GM23248 (cell line): ENCODE results near the gene BLVRA. TPM values are rescaled to one million over a fixed set of nuclear protein-coding genes. Genes with fewer than 3 reads are reported as not detected.
"Not testable (repeated sequence)": the region's sequence is repeated elsewhere in the genome, so short reads cannot be mapped to it uniquely, and the experiment has no call there.

Experiments used
- DNase-seq: peaks from one replicate; pipeline ENCODE4 v3.0.0-alpha.2; 2015
- H2AFZ ChIP-seq: fragments of 200-600 bp; sonication (generic); 2 replicates; pipeline ENCODE4 v1.6.1; 2016; ENCODE audit warnings: antibody characterized with exemption
- H3F3A ChIP-seq: fragments of 200-600 bp; sonication (generic); 2 replicates; pipeline ENCODE4 v1.6.1; 2016; ENCODE audit warnings: mild to moderate bottlenecking, antibody characterized with exemption, mixed run types; ENCODE audit not compliant: insufficient read depth
- H3K27ac ChIP-seq: fragments of 200-600 bp; sonication (generic); 2 replicates; pipeline ENCODE4 v1.5.1; 2016; ENCODE audit warnings: mild to moderate bottlenecking
- H3K27me3 ChIP-seq: fragments of 200-600 bp; sonication (generic); replicated peaks from 2 replicates; pipeline ENCODE4 v1.6.1; 2016; ENCODE audit warnings: mild to moderate bottlenecking; ENCODE audit not compliant: insufficient read depth
- H3K36me3 ChIP-seq: fragments of 200-600 bp; sonication (generic); 2 replicates; pipeline ENCODE4 v1.6.1; 2016; ENCODE audit warnings: low read depth, mild to moderate bottlenecking
- H3K4me1 ChIP-seq: fragments of 200-600 bp; sonication (generic); 2 replicates; pipeline ENCODE4 v1.6.1; 2016; ENCODE audit warnings: mild to moderate bottlenecking; ENCODE audit not compliant: insufficient read depth
- H3K4me2 ChIP-seq: fragments of 200-600 bp; sonication (generic); one replicate; pipeline ENCODE4 v1.6.1; 2016; ENCODE audit warnings: mild to moderate bottlenecking; ENCODE audit not compliant: unreplicated experiment
- H3K4me3 ChIP-seq: fragments of 200-600 bp; sonication (generic); 2 replicates; pipeline ENCODE4 v1.5.1; 2016; ENCODE audit warnings: mild to moderate bottlenecking
- H3K79me2 ChIP-seq: fragments of 200-600 bp; sonication (generic); 2 replicates; pipeline ENCODE4 v1.6.1; 2016; ENCODE audit warnings: mild to moderate bottlenecking; ENCODE audit not compliant: insufficient read depth
- H3K9ac ChIP-seq: fragments of 200-600 bp; sonication (generic); 2 replicates; pipeline ENCODE4 v1.6.1; 2016; ENCODE audit warnings: mild to moderate bottlenecking
- H3K9me2 ChIP-seq: fragments of 200-600 bp; sonication (generic); 2 replicates; pipeline ENCODE4 v1.6.1; 2016; ENCODE audit warnings: mixed run types, mild to moderate bottlenecking, moderate library complexity; ENCODE audit not compliant: insufficient read depth
- H3K9me3 ChIP-seq: fragments of 200-600 bp; sonication (generic); one replicate; pipeline ENCODE4 v1.6.1; 2017; ENCODE audit warnings: low read depth
- H4K20me1 ChIP-seq: fragments of 200-600 bp; sonication (generic); 2 replicates; pipeline ENCODE4 v1.6.0; 2016; ENCODE audit not compliant: insufficient read depth
- EZH2 ChIP-seq: fragments of 200-600 bp; sonication (generic); IDR thresholded peaks from 2 replicates; pipeline ENCODE4 v1.6.1; 2018; ENCODE audit warnings: antibody characterized with exemption, mild to moderate bottlenecking; ENCODE audit not compliant: insufficient read depth, poor library complexity, severe bottlenecking
- EZH2phosphoT487 ChIP-seq: fragments of 200-600 bp; sonication (generic); IDR thresholded peaks from 2 replicates; pipeline ENCODE4 v1.6.1; 2018; ENCODE audit warnings: antibody characterized with exemption, moderate library complexity, mild to moderate bottlenecking, low read depth; ENCODE audit not compliant: insufficient read depth
- WGBS, 2 experiments: methylation state at CpG; one replicate each; pipeline ENCODE4 v1.1.6; 2015 to 2017; ENCODE audit warnings: low lambda C conversion rate in 2 of 2, low coverage in 1 of 2; ENCODE audit errors: missing lambda C conversion rate in 2 of 2; 5-methylcytosine and 5-hydroxymethylcytosine counted together
- in situ Hi-C: fragments of 300-500 bp; cut with MboI; formaldehyde crosslinking; loops from 2 replicates; pipeline ENCODE4 v1.15.0; 2020
- polyA plus RNA-seq: library from polyadenylated mRNA; unstranded; fragments of >200 nt; fragmentation: Nextera tagmentation; extraction: Ambion mirVana; gene quantifications from 2 replicates; pipeline ENCODE4 v1.2.1, GENCODE V29; 2016
- total RNA-seq: library from RNA; depleted of rRNA; stranded (reverse); fragments of >200 nt; shearing (Covaris generic); gene quantifications from 2 replicates; pipeline ENCODE4 v1.2.3, GENCODE V29; 2014

BLVRA gene
- total and polyA plus RNA-seq, 2 experiments from 2014 or later, result 14.7 to 47.0 TPM

DNA sequence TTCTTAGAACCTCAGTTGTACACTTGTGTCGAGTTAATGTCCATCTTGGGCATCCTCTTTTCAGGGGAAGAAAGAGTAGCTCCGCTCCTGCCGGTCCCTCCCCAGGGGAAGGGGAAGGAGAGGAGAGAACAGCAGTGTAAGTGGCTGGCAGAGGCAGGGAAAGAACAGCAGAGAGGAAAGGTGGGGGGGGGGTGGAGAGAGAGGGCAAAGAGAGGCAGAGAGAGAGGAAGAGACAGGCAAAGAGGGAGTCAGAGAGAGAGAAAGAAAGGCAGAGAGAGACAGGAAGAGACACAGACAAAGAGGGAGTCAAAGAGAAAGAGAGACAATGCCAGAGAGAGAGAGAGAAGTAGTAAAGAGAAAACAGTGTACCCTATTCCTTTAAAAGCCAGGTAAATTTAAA, 56.9 kb downstream of the BLVRA start:
- Histone ChIP-seq H3K4me2 (no peak overlapping the region), H3K27ac (no peak overlapping the region), H3K9ac (no peak overlapping the region), H3F3A (no peaks in the 10 kb centered on the region), H3K27me3 (peaks cover 5% of the 10 kb centered on the region; the same call in 1 of the 2 replicates), H3K36me3 (no peaks in the 10 kb centered on the region), H3K9me3 (no peaks in the 10 kb centered on the region), H3K4me1 (no peaks in the 10 kb centered on the region), H3K9me2 (no peaks in the 10 kb centered on the region), H2AFZ (no peak overlapping the region), H3K4me3 (no peak overlapping the region), H4K20me1 (no peaks in the 10 kb centered on the region), H3K79me2 (no peaks in the 10 kb centered on the region)
- in situ Hi-C loops, result no loop called here
- DNase-seq, result no peak
- no peak for TF ChIP-seq EZH2
- TF ChIP-seq EZH2phosphoT487, result no peak
- 74 to 76% methylated on average over 3 of the region's 3 CpGs for WGBS, 2 experiments

DNA sequence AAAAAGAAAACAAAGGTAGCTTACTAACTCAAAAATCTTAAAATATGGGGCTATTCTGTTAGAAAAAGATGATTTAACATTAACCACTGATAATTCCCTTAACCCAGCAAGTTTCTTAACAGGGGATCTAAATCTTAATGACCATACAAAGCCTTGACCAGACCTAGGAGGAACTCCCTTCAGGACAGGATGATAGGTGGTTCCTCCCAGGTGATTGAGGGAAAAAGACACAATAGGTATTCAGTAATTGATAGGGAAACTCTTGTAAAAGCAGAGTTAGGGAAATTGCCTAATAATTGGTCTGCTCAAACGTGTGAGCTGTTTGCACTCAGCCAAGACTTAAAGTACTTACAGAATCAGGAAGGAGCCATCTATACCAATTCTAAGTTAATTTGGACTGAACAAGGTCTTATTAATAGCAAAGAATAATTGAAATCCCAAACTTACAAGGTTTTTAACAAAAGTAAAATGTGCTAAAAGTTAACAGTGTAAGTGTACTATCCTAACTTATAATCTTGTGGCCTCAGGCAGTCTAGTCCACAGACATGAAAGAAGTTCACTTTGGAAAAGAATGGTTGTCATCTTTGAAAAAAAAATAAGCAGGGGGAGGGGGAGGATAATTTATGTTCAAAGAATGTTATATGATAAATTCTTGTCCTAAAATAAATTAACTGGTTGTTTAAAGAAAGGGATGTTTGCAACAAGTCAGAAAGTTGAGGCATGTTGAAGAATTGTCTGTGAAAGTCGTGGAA, 57.7 kb downstream of the BLVRA start:
- DNase-seq, in situ Hi-C loops: not testable (repeated sequence)
- WGBS, 2 experiments, result 45 to 53% methylated on average over 2 of the region's 2 CpGs

DNA sequence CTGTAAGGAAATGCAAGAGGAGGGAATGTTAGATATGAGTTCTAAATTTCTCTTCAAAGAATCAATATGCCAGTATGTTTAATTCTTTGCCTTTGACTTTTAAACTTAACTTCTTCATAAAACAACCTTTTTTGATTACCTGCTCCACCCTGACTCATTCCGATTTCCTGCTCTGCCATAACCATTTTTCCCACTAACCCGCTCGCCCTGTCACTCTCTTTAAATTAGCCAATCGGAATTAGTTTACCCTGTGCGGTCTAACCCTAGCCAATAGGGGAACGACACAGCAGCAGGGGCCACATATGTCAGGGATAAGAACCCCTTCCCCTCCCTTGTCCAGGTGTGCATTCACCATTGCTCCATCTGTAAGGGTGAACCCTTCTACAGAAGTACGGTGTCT, 64.9 kb downstream of the BLVRA start:
- in situ Hi-C loops, H3K79me2 ChIP-seq, H3K9ac ChIP-seq, H3K4me3 ChIP-seq, H3K9me2 ChIP-seq, H3F3A ChIP-seq, H4K20me1 ChIP-seq, H2AFZ ChIP-seq, DNase-seq, H3K36me3 ChIP-seq, H3K27ac ChIP-seq, H3K4me2 ChIP-seq, H3K4me1 ChIP-seq, H3K9me3 ChIP-seq: not testable (repeated sequence)
- peaks cover 51% of the 10 kb centered on the region for H3K27me3 ChIP-seq
- WGBS, 2 experiments, result 81 to 82% methylated on average over 7 of the region's 7 CpGs

More for the DNA sequence above, 57.7 kb downstream of the BLVRA start:
- H3K9me2 ChIP-seq, H3K4me2 ChIP-seq, H3F3A ChIP-seq, H3K9me3 ChIP-seq, H3K9ac ChIP-seq, H3K4me3 ChIP-seq, H3K4me1 ChIP-seq, H4K20me1 ChIP-seq, H2AFZ ChIP-seq, H3K79me2 ChIP-seq, H3K27ac ChIP-seq, H3K36me3 ChIP-seq: not testable (repeated sequence)
- peaks cover 12% of the 10 kb centered on the region; the same call in 1 of the 2 replicates for H3K27me3 ChIP-seq

DNA sequence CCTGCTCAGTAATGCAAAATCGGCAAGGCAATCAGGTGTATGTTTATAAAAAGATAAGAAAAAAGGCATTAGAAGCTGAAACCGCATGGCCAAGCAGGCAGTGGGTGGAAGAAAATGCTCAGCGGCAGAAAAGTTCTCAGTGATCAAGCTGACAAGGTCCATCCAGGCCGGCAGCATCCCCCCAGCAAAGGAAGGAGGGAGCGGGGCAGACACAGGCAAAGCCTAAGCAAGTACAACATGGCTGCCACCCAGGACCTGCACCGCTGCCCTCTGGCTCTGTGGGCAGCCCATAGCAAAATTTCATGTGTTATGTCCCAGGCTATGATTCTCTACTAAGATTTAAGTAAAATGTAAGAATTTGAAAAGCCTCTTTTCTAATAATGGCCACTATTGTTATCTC, 65.5 kb downstream of the BLVRA start:
- no peaks in the 10 kb centered on the region for H4K20me1 ChIP-seq
- H3K9ac ChIP-seq, result no peak overlapping the region
- H3K27me3 ChIP-seq, result peaks cover 51% of the 10 kb centered on the region
- TF ChIP-seq EZH2phosphoT487, result no peak
- no peak for TF ChIP-seq EZH2
- 88 to 90% methylated on average over 6 of the region's 6 CpGs for WGBS, 2 experiments
- H3K4me2 ChIP-seq, result no peak overlapping the region
- DNase-seq, result no peak
- no peaks in the 10 kb centered on the region for H3K9me2 ChIP-seq
- H3K27ac ChIP-seq, result no peak overlapping the region
- in situ Hi-C loops, result no loop called here
- no peaks in the 10 kb centered on the region for H3F3A ChIP-seq
- H3K36me3 ChIP-seq, result no peaks in the 10 kb centered on the region
- no peaks in the 10 kb centered on the region for H3K79me2 ChIP-seq
- no peaks in the 10 kb centered on the region for H3K4me1 ChIP-seq
- no peak overlapping the region for H2AFZ ChIP-seq
- no peak overlapping the region for H3K4me3 ChIP-seq
- H3K9me3 ChIP-seq, result no peaks in the 10 kb centered on the region

DNA sequence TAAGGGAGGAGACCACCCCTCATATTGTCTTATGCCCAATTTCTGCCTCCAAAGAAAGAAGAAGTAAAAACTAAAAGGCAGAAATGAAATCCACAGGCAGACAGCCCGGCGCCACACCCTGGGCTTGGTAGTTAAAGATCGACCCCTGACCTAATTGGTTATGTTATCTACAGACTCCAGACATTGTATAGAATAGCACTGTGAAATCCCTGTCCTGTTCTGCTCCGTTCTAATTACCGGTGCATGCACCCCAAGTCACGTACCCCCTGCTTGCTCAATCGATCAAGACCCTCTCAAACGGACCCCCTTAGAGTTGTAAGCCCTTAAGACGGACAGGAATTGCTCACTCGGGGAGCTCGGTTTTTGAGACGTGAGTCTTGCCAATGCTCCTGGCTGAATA, 66.0 kb downstream of the BLVRA start:
- H3K4me3 ChIP-seq, H2AFZ ChIP-seq, H4K20me1 ChIP-seq, H3K9ac ChIP-seq, in situ Hi-C loops, H3K4me1 ChIP-seq, DNase-seq, H3F3A ChIP-seq, H3K9me3 ChIP-seq, H3K79me2 ChIP-seq, H3K27ac ChIP-seq, H3K4me2 ChIP-seq, H3K36me3 ChIP-seq, H3K9me2 ChIP-seq: not testable (repeated sequence)
- peaks cover 51% of the 10 kb centered on the region for H3K27me3 ChIP-seq
- 71 to 72% methylated on average over 12 of the region's 12 CpGs for WGBS, 2 experiments
